HG03045 (cell line): ENCODE results near the gene ETV6.
A peak's percentile ranks its signal among the peaks of the same experiment; 100 is the strongest.

Experiments
- ATAC-seq: cut with Tn5 transposase; IDR thresholded peaks from one replicate; pipeline ENCODE4 v1.9.1; 2021; ENCODE audit warnings: mild to moderate bottlenecking, moderate library complexity; ENCODE audit not compliant: unreplicated experiment

ETV6 gene

DNA sequence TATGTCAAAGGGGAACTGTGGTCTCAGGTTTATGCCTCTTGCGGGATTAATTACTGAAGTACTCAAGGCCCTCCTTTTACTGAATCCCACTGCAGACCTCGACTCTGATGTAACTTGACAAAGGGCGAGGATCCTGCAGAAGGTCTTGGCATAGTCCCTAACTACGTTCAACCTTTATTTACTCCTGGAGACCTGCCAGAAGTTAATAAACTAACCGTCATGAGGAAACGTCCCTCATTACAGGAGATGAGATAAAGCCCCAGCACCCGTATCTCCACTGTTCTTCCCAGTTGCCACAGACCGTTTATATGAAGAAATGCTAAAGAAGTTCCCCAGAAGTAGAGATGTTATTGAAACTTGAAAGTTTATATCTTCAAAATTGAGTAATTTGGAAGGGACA, 190.9 kb downstream of the ETV6 start:
- no peak for ATAC-seq

GRCh38 chr12:11846488-11846887, 197.0 kb downstream of the ETV6 start:
- ATAC-seq = no peak

DNA sequence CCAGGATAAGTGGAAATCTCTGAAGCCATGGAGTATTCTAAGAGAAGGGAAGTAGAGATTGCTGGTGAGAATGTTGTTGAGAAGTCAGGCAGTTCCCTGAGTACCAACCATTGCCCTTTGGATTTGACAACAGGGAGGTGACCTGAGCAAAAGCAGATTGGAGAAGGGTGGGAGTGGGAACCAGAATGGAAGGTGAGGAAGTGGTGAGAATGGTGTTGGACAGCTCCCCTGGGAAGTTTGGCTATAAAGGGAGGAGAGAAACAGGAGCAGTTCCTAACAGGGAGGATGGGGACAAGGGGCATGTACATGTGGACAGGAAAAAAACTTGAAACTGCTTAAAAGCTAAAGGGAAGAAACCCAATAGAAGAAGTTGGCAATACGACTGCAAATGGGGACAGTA, 198.1 kb downstream of the ETV6 start:
- no peak for ATAC-seq

- no peak for ATAC-seq
Observed at GRCh38 chr12:11849757-11850504, 200.5 kb downstream of the ETV6 start.

DNA sequence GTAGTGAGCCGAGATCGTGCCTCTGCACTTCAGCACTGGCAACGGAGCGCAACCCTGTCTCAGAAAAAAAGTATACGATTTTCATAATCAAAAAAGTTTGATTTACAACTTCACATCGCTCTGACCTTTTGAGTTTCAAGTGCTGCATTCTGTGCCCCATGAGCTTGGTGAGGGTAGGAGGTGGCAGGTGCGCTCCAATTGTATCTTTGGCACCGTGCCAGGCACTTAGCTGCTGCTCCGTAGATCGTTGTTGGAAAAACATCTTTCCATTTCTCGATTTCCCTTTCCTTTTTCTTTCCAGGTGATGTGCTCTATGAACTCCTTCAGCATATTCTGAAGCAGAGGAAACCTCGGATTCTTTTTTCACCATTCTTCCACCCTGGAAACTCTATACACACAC, 203.7 kb downstream of the ETV6 start:
- ATAC-seq = no peak

DNA sequence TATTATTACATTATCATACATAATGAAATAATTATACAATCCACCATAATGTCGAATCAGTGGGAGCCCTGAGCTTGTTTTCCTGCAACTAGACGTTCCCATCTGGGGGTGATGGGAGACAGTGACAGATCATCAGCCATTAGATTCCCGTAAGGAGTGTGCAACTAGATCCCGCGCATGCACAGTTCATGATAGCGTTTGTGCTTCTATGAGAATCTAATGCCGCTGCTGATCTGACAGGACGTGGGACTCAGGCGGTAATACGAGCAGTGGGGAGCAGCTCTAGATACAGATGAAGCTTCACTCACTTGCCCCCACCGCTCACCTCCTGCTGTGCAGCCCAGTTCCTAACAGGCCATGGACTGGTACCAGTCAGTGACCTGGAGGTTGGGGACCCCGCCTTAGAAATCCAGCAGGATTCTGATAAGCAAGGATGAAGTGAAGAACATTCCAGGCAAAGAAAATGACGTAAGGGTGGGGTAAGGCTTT, 204.6 kb downstream of the ETV6 start:
- no peak for ATAC-seq

- peak; percentile 51 for ATAC-seq
Observed at GRCh38 chr12:11855983-11856374, 206.5 kb downstream of the ETV6 start.

- no peak for ATAC-seq
Observed at GRCh38 chr12:11856971-11857370, 207.5 kb downstream of the ETV6 start.

DNA sequence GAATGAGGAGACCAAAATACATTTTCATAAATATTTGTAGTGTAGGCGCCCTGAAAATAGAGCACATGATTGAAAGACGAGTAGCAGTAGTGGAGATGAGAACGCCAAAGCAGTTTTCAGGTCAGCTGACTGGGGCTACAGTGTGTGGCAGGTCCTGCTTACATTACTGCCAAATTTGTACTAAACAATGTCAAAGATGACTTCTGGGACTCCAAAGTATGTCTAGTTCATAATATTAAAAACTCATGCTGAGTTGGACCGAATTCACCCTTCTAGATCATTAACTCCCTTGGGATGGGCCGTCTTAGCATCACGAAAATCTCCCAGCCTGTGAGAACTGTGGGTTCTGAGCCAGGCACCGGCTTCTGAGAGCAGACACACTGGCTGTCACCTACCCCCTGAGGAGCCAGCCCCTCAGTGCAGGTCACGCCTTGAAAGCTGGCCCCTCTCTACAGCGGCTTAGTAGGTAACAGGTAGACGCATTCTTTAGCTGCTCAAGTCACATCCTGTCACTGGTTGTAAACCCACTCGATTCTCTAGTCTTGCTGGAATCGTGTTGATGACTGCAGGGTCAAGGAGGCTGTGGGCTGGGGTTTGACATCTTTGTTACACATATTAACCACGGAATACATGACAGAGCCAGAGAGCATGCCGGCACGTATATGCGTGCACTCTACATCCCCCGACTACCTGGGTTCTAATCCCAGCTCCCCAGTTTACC, 210.4 kb downstream of the ETV6 start:
- no peak for ATAC-seq

- no peak for ATAC-seq
Observed at GRCh38 chr12:11861155-11861863, 211.8 kb downstream of the ETV6 start.

DNA sequence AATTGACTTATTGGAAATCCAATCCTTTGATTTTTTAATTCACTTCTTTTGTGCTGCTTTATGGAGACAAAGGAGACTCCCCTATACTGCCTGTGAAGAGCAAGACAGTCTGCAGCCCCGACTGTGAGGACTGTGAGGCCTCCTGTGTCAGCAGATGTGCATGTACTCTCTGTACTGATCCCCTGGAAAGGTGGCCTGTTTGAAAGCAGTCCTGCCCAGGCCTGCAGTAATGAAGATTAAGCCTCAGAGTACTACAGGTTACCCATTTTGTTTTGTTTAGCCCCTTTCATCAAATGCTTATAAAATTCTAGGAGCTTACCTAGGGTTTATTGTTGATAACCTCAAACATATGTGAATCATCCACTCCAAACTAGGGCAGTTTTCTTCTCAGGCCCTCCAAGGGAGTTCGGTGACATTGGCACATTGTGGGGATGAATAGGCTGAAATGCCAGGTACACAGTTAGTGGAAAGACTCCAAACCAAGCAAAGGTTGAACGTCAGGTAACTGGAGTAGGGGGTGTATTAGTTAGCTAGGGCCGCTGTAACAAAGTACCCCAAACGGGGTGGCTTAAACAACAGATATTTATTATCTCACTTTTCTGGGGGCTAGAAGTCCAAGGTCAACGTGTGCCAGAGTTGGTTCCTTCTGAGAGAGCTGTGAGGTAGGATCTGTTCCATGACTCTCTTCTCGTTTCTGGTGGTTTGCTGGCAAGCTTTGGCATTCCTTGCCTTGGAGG, 212.6 kb downstream of the ETV6 start:
- no peak for ATAC-seq

DNA sequence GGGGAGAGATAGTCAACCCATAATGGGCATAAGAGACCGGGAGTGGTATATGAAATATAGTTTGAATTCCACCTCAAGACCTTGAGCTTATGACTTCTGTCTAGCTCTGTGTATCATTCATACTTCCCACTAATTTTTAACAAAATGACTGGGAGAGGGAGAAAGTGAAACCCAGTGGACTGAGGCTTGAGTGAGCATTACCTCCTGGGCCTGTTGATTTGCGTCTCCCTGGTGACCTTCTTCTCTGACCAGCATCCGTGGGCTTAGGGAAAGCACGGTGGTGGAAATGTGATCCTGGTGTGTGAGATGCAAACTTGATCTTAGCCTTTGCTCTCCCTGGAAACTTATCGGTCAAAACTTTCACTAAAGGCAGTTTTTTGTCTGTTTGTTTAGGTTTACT, 213.3 kb downstream of the ETV6 start:
- no peak for ATAC-seq

DNA sequence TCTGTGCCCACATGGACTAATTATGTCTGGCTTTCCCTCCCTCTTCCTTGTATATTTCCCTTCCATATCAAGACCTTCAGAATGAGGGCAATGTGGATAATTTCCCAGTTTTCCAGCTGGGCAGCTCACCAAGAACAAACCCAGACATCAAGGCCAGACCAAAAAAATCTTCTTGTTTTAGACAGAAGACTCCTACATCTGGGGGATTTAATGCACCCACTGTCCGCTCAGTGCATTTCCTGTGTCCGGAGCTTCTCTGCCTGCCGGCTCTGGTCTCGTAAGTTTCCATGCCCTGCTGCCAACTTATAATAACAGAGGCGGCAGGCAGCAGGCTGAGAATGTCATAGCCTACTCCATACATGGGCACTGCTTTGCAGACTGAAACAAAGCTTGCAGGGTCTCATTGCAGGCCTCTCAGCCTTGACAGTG, 214.0 kb downstream of the ETV6 start:
- no peak for ATAC-seq

DNA sequence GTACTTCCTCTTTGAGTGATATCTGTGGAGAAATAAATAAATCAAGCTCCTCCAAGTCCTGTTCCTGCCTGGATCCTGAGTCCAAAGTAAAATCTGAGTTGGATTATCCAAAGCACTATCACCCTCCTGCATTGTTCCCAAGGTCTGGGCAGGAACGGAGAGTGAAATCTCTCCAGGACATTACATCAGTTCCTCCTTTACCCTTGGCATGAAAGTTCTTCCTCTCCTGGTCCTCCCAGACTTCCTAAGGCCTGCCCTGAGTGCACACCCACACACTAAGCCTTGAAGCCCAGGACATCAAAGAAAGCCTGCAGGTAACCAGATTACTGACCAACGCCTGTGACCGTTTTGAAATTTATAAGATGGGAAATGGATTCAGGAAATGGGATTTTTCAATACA, 214.5 kb downstream of the ETV6 start:
- no peak for ATAC-seq

GRCh38 chr12:11865824-11866223, 216.3 kb downstream of the ETV6 start:
- no peak for ATAC-seq

DNA sequence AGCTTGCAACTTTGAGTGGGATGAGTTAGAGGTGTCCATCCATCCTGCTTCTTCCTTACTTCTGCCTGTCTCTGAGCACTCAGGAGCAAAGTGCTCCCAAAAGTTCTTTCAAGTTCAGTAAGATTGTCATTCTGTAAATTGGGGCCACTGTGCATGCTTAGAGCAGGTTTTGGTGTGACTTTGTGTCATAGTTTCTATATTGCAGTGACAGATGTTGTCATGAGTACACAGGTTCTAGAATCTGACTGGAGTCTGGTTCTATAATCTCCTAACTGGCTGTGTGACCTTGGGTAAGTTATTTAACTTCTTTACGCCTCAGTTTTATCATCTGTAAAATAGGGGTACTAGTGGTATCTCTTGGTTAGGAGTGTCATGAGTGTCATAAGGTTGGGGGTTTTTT, 218.6 kb downstream of the ETV6 start:
- no peak for ATAC-seq

DNA sequence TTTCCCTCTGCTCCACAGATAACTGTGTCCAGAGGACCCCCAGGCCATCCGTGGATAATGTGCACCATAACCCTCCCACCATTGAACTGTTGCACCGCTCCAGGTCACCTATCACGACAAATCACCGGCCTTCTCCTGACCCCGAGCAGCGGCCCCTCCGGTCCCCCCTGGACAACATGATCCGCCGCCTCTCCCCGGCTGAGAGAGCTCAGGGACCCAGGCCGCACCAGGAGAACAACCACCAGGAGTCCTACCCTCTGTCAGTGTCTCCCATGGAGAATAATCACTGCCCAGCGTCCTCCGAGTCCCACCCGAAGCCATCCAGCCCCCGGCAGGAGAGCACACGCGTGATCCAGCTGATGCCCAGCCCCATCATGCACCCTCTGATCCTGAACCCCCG, 219.9 kb downstream of the ETV6 start:
- no peak for ATAC-seq

GRCh38 chr12:11870041-11870451, 220.6 kb downstream of the ETV6 start:
- no peak for ATAC-seq

DNA sequence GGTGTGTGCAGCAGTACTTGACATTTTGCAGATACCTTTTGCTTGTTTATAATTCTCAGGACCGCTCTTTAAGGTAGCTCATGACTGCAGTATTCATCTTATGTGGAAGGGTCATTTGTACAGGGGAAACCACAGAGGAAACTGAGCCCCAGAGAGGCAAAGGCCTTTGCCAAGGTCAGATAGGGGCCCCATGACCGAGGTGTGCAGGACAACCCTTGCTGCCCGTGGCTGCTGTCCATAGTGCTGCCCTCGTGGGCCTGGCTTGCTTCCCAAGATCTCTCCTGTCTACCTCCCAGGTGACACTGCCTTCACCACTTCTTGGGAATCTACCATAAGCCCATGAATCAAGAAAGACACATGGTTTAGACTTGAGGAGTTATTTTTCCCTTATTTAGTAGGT, 222.6 kb downstream of the ETV6 start:
- ATAC-seq = no peak

DNA sequence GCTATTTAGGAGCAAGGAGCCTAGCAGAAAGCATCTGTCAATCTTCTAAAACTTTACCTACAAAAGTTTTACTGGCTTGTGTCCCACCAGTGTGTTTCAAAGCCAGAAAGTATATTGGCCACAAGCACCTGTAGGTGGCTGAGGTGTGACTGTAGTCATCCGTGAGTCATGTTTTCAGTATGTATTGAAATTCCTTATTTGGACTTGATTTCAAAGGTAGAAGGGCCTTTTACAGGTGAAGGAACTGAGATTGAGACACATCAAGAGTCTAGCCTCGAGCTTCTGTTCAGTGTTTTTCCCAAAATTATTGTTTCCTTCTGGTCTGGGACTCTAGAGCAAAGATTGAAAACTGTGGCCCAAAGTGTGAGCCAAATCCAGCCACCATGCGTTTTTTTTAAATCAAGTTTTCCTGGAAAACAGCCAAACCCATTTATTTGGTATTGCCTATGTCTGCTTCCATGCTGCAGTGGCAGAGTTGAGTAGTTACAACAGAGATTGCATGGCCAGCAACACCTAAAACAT, 226.0 kb downstream of the ETV6 start:
- no peak for ATAC-seq

- ATAC-seq = no peak
Observed at GRCh38 chr12:11876307-11876706, 226.8 kb downstream of the ETV6 start.
